GM19467 (cell line): ENCODE results near the gene STC2.

Source experiments
- ATAC-seq: cut with Tn5 transposase; IDR thresholded peaks from one replicate; pipeline ENCODE4 v1.9.1; 2021; ENCODE audit warnings: mild to moderate bottlenecking, moderate library complexity; ENCODE audit not compliant: unreplicated experiment

The STC2 gene

GRCh38 chr5:173268750-173269432 is 59.3 kb downstream of the STC2 start:
- ATAC-seq: no peak

- ATAC-seq: no peak
Measured at GRCh38 chr5:173265433-173265832, 62.8 kb downstream of the STC2 start.
